HepG2 (cell line): ENCODE results near the gene NSMCE3.

ENCODE experiments used
- CREB1 ChIP-seq, 2 experiments: fragments of 450-650 bp in 1 of 2; IDR thresholded peaks; 2 replicates each; pipeline ENCODE4 v1.6.1; 2016 to 2017; ENCODE audit warnings: control low read depth in 1 of 2, mild to moderate bottlenecking in 1 of 2, missing compliant biosample characterization in 1 of 2, missing genetic modification characterization in 1 of 2
- HNRNPL ChIP-seq: fragments of 200-400 bp; formaldehyde crosslinking; IDR thresholded peaks from 2 replicates; pipeline ENCODE4 v1.6.1; 2017; ENCODE audit warnings: mild to moderate bottlenecking, low read depth, low read length
- ZBTB20 ChIP-seq: sonication (generic); formaldehyde crosslinking; IDR thresholded peaks from 2 replicates; pipeline ENCODE4 v1.8.1; 2023; ENCODE audit warnings: missing genetic modification reagents, low read depth, mild to moderate bottlenecking, borderline replicate concordance
- ZNF143 ChIP-seq: sonication (generic); formaldehyde crosslinking; IDR thresholded peaks from 2 replicates; pipeline ENCODE4 v1.4.0; 2020; ENCODE audit warnings: missing genetic modification reagents
- TF ChIP-seq, protein P1 (sequence below), 2 experiments: sonication (generic) in 1 of 2; formaldehyde crosslinking in 1 of 2; IDR thresholded peaks; 2 replicates each; pipeline versions ENCODE4 v1.4.0 to v1.6.1; 2018 to 2020; ENCODE audit warnings: missing genetic modification reagents in 2 of 2, borderline replicate concordance in 1 of 2, low read depth in 1 of 2, mild to moderate bottlenecking in 1 of 2, missing biosample characterization in 1 of 2
- TF ChIP-seq, protein P2 (sequence below): sonication (generic); formaldehyde crosslinking; IDR thresholded peaks from 2 replicates; pipeline ENCODE4 v1.4.0; 2020; ENCODE audit warnings: low read depth, mild to moderate bottlenecking, missing genetic modification reagents
- TF ChIP-seq, protein P3 (sequence below): sonication (generic); formaldehyde crosslinking; IDR thresholded peaks from 2 replicates; pipeline ENCODE4 v1.4.0; 2020; ENCODE audit warnings: missing genetic modification reagents, borderline replicate concordance

DNA sequence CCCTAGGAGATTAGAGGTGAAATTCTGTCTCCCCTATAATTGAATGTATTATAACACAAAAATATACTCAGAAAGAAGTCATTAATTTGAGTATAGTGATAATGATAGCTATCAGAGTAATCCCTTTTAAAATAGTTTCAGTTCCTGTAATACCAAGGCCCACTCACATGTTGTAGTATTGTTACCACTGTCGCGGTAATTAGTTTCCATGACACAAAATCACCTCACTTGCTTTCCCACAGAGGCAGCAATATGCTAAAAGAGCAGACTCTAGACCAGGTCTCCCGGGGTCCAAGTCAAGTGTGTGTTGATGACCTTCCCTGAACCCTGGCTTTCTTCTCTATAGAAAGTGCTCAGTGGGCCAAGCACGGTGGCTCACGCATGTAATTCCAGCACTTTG lies 39.5 kb upstream of the NSMCE3 start:
- TF ChIP-seq, protein P1, sequence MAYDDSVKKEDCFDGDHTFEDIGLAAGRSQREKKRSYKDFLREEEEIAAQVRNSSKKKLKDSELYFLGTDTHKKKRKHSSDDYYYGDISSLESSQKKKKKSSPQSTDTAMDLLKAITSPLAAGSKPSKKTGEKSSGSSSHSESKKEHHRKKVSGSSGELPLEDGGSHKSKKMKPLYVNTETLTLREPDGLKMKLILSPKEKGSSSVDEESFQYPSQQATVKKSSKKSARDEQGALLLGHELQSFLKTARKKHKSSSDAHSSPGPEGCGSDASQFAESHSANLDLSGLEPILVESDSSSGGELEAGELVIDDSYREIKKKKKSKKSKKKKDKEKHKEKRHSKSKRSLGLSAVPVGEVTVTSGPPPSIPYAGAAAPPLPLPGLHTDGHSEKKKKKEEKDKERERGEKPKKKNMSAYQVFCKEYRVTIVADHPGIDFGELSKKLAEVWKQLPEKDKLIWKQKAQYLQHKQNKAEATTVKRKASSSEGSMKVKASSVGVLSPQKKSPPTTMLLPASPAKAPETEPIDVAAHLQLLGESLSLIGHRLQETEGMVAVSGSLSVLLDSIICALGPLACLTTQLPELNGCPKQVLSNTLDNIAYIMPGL (CRISPR knock-in tag; IDR thresholded peaks at IDR 0.05; ENCODE audit: borderline replicate concordance in 1 of 2, low read depth in 1 of 2), result no peak
- TF ChIP-seq, protein P2, sequence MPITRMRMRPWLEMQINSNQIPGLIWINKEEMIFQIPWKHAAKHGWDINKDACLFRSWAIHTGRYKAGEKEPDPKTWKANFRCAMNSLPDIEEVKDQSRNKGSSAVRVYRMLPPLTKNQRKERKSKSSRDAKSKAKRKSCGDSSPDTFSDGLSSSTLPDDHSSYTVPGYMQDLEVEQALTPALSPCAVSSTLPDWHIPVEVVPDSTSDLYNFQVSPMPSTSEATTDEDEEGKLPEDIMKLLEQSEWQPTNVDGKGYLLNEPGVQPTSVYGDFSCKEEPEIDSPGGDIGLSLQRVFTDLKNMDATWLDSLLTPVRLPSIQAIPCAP, result no peak
- TF ChIP-seq HNRNPL (no peak), ZNF143 (CRISPR knock-in tag) (no peak), ZBTB20 (CRISPR knock-in tag) (no peak), CREB1 (IDR thresholded peaks at IDR 0.05) (no peak), CREB1 (CRISPR knock-in tag; IDR thresholded peaks at IDR 0.05) (no peak)
- TF ChIP-seq, protein P3, sequence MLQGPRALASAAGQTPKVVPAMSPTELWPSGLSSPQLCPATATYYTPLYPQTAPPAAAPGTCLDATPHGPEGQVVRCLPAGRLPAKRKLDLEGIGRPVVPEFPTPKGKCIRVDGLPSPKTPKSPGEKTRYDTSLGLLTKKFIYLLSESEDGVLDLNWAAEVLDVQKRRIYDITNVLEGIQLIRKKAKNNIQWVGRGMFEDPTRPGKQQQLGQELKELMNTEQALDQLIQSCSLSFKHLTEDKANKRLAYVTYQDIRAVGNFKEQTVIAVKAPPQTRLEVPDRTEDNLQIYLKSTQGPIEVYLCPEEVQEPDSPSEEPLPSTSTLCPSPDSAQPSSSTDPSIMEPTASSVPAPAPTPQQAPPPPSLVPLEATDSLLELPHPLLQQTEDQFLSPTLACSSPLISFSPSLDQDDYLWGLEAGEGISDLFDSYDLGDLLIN (CRISPR knock-in tag), result no peak
